ENCODE data around the gene PDPN. TPM values are rescaled to one million over a fixed set of nuclear protein-coding genes. Genes with fewer than 3 reads are reported as not detected.

Gene PDPN
- total and polyA plus RNA-seq, 2 of the 13 experiments (the other 11 are each of a cell fraction or from before 2014, with no cell fraction given), result not detected

GRCh38 chr1:13546791-13547190 is 36.8 kb upstream of the PDPN start:
- no peak overlapping the region for H3K27ac ChIP-seq (ENCODE audit: extremely low read length, insufficient read depth, low read length)
- ATAC-seq, result no peak
- ChIA-PET POLR2A (no interaction called here), CTCF (ENCODE audit: low intra/inter-chr PET ratio, low total read pairs) (no interaction called here)
- peaks cover 0 to 1% of the 10 kb centered on the region in 2 experiments; a peak in 3 of 5 replicates for H3K27me3 ChIP-seq (ENCODE audit: control insufficient read depth in 1 of 2, insufficient read depth in 2 of 2, low read length in 2 of 2)
- H3K4me2 ChIP-seq (ENCODE audit: low read depth, low read length), result no peak overlapping the region
- no peak for FAIRE-seq
- H3K4me1 ChIP-seq (ENCODE audit: insufficient read depth, low read length), result no peaks in the 10 kb centered on the region
- BruUV-seq (replicated peaks), result no TSS peak
- H3K9me3 ChIP-seq (ENCODE audit: low read length), result no peaks in the 10 kb centered on the region
- no peaks in the 10 kb centered on the region for H3K79me2 ChIP-seq (ENCODE audit: insufficient read depth, low read length)
- no peak overlapping the region for H3K9ac ChIP-seq (ENCODE audit: insufficient read depth, low read depth, low read length)
- intact Hi-C loops (cut with micrococcal nuclease; ENCODE audit: unreplicated experiment) (no loop called here), in situ Hi-C loops (cut with HindIII; ENCODE audit: extremely low pct_ligation_motif_present, low pct_unique_long_range_greater_than_20kb) (no loop called here)
- no peaks in the 10 kb centered on the region for H4K20me1 ChIP-seq (ENCODE audit: insufficient read depth, low read length)
- H2AFZ ChIP-seq (ENCODE audit: low read length), result no peak overlapping the region
- no peak for DNase-seq (ENCODE audit: low spot score)
- no peaks in the 10 kb centered on the region for H3K36me3 ChIP-seq (replicated peaks in 1 of 2; ENCODE audit: control insufficient read depth in 1 of 2, insufficient read depth in 2 of 2, low read length in 2 of 2)
- H3K4me3 ChIP-seq (replicated peaks in 1 of 3; ENCODE audit: insufficient read depth in 1 of 3, low read depth in 2 of 3, low read length in 3 of 3), result no peak overlapping the region
- WGBS (ENCODE audit: low lambda C conversion rate), result 0% methylated on average over 2 of the region's 3 CpGs
- TF ChIP-seq ZNF609 (CRISPR knock-in tag; IDR thresholded peaks at IDR 0.05; ENCODE audit: borderline replicate concordance), result no peak
- no peak for TF ChIP-seq MYC (CRISPR knock-in tag; IDR thresholded peaks at IDR 0.05; ENCODE audit: borderline replicate concordance)
- no peak for TF ChIP-seq DR1 (CRISPR knock-in tag; IDR thresholded peaks at IDR 0.05)
- no peak for TF ChIP-seq KAT7 (CRISPR knock-in tag; IDR thresholded peaks at IDR 0.05; ENCODE audit: borderline replicate concordance)
- no peak for TF ChIP-seq GTF2F1 (IDR thresholded peaks at IDR 0.05; ENCODE audit: low read length)
- TF ChIP-seq ZFP36L2 (CRISPR knock-in tag; IDR thresholded peaks at IDR 0.05), result no peak
- TF ChIP-seq ZNF850 (CRISPR knock-in tag; conservative IDR thresholded peaks at IDR 0.05), result no peak
- TF ChIP-seq SRSF4 (IDR thresholded peaks at IDR 0.05; ENCODE audit: low read depth, low read length, poor library complexity, severe bottlenecking), result no peak
- no peak for TF ChIP-seq MAFF (IDR thresholded peaks at IDR 0.05; ENCODE audit: low read depth, low read length)
- TF ChIP-seq THAP11 (CRISPR knock-in tag; IDR thresholded peaks at IDR 0.05), result no peak
- TF ChIP-seq ZHX1 (CRISPR knock-in tag; IDR thresholded peaks at IDR 0.05; ENCODE audit: low read depth), result no peak
- TF ChIP-seq NFRKB (IDR thresholded peaks at IDR 0.05), result no peak
- TF ChIP-seq ZNF30 (CRISPR knock-in tag; IDR thresholded peaks at IDR 0.05), result no peak
- no peak for TF ChIP-seq HMG20B (CRISPR knock-in tag; conservative IDR thresholded peaks at IDR 0.05)
- TF ChIP-seq ZNF616 (CRISPR knock-in tag; IDR thresholded peaks at IDR 0.05; ENCODE audit: low read depth), result no peak
- no peak for TF ChIP-seq ZNF143 (CRISPR knock-in tag; IDR thresholded peaks at IDR 0.05)
- no peak for TF ChIP-seq ZNF446 (CRISPR knock-in tag; IDR thresholded peaks at IDR 0.05)
